Measurements from ENCODE around the gene METTL24.

The METTL24 gene

GRCh38 chr6:110357664-110358552 is at the start of gene METTL24:
Gene METTL24, minus strand, starts transcription at chr6:110358349. Its CDS starts 77 bp downstream, at chr6:110358272.
- DNase-seq (ENCODE audit: low read depth): no peak

- no peak for DNase-seq (ENCODE audit: low read depth)
These were observed 46.5 kb upstream of the METTL24 start for GRCh38 chr6:110404607-110405006.

- DNase-seq (ENCODE audit: low read depth): no peak
These were observed 43.5 kb upstream of the METTL24 start for GRCh38 chr6:110401585-110402176.

GRCh38 chr6:110400208-110400607 is 42.1 kb upstream of the METTL24 start:
- no peak for DNase-seq (ENCODE audit: low read depth)

GRCh38 chr6:110399219-110400071 is 41.3 kb upstream of the METTL24 start:
- no peak for DNase-seq (ENCODE audit: low read depth)

- DNase-seq (ENCODE audit: low read depth): no peak
These were observed 40.6 kb upstream of the METTL24 start for GRCh38 chr6:110398778-110399177.

GRCh38 chr6:110395221-110395620 is 37.1 kb upstream of the METTL24 start:
- DNase-seq (ENCODE audit: low read depth): no peak

- DNase-seq (ENCODE audit: low read depth): no peak
These were observed 36.3 kb upstream of the METTL24 start for GRCh38 chr6:110394409-110394808.

- DNase-seq (ENCODE audit: low read depth): no peak
These were observed 34.6 kb upstream of the METTL24 start for GRCh38 chr6:110392727-110393126.

- no peak for DNase-seq (ENCODE audit: low read depth)
These were observed 32.3 kb upstream of the METTL24 start for GRCh38 chr6:110390404-110390803.

GRCh38 chr6:110389689-110390382 is 31.7 kb upstream of the METTL24 start:
- no peak for DNase-seq (ENCODE audit: low read depth)

GRCh38 chr6:110387986-110388385 is 29.8 kb upstream of the METTL24 start:
- no peak for DNase-seq (ENCODE audit: low read depth)

GRCh38 chr6:110385458-110385863 is 27.3 kb upstream of the METTL24 start:
- DNase-seq (ENCODE audit: low read depth): no peak

GRCh38 chr6:110378552-110378951 is 20.4 kb upstream of the METTL24 start:
- no peak for DNase-seq (ENCODE audit: low read depth)

GRCh38 chr6:110369066-110369465 is 10.9 kb upstream of the METTL24 start:
- no peak for DNase-seq (ENCODE audit: low read depth)

- DNase-seq (ENCODE audit: low read depth): no peak
These were observed 10.1 kb upstream of the METTL24 start for GRCh38 chr6:110368284-110368683.

- DNase-seq (ENCODE audit: low read depth): no peak
These were observed 9.7 kb upstream of the METTL24 start for GRCh38 chr6:110367825-110368224.

GRCh38 chr6:110366975-110367374 is 8.8 kb upstream of the METTL24 start:
- DNase-seq (ENCODE audit: low read depth): no peak

GRCh38 chr6:110366256-110366655 is 8.1 kb upstream of the METTL24 start:
- DNase-seq (ENCODE audit: low read depth): no peak

GRCh38 chr6:110364364-110365105 is 6.4 kb upstream of the METTL24 start:
- no peak for DNase-seq (ENCODE audit: low read depth)

GRCh38 chr6:110363748-110364147 is 5.6 kb upstream of the METTL24 start:
- no peak for DNase-seq (ENCODE audit: low read depth)

All from GM04503 (cell line).